Measurements from ENCODE around the gene COL23A1.
A peak's percentile ranks its signal among the peaks of the same experiment; 100 is the strongest.
"Not testable (repeated sequence)": the region's sequence is repeated elsewhere in the genome, so short reads cannot be mapped to it uniquely, and the experiment has no call there.

Gene COL23A1

DNA sequence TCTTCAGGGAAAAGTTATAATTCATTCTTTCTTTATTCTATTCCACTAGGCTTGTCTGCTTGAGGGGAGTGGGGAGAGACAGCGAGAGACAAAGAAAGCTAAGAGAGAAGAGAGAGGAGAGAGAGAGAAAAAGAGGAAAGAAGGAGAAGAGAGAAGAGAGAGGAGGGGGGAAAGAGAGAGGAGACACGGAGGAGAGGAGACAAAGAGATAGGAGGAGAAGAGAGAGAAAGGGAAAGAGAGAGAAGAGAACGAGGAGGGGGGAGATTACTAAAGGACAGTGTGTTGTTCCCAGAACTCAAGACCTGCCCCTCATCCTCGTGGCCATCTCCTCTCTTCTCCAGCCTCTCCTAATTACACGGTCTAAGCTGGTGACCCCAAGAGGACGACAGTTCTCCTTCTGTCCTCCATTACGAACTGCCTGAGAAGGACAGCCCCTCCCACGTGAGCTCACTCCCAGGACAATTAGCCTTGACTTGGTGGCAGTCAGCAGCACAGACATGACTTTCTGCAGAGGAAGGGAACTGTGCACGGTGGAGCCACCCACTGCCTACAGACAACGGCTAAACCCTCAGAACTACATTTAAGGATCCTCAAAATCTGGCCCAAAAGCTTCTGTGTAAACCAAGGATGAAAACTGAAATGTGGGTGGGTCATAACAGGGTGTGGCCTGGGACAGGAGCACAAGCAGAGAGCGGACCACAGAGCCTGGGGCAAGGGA, 99.1 kb downstream of the COL23A1 start:
- Histone ChIP-seq H3K27me3 (ENCODE audit: insufficient read depth, low read length, poor library complexity) (no peaks in the 10 kb centered on the region), H3K4me1 (ENCODE audit: control insufficient read depth, low read depth, low read length) (peaks cover 2% of the 10 kb centered on the region), H3K4me2 (ENCODE audit: low read length) (no peak overlapping the region), H3K4ac (ENCODE audit: low read depth, low read length) (no peak overlapping the region), H3K23ac (ENCODE audit: low read length) (no peak overlapping the region), H2BK15ac (replicated peaks; ENCODE audit: low read depth) (no peak overlapping the region), H3K79me1 (ENCODE audit: low read length) (no peaks in the 10 kb centered on the region), H3K9ac (ENCODE audit: low read length) (no peak overlapping the region), H4K5ac (ENCODE audit: low read length) (no peak overlapping the region), H2BK120ac (ENCODE audit: low read depth, low read length) (no peak overlapping the region), H3K18ac (ENCODE audit: low read length) (no peak overlapping the region), H4K8ac (ENCODE audit: low read depth, low read length) (no peak overlapping the region), H3K36me3 (ENCODE audit: control insufficient read depth, insufficient read depth, low read length) (no peaks in the 10 kb centered on the region), H2BK5ac (ENCODE audit: low read length) (no peak overlapping the region), H3K4me3 (ENCODE audit: low read length) (no peak overlapping the region), H3K56ac (ENCODE audit: low read length) (no peak overlapping the region), H3K79me2 (ENCODE audit: control insufficient read depth, insufficient read depth, low read length) (no peaks in the 10 kb centered on the region), H2AK5ac (ENCODE audit: low read length) (no peak overlapping the region), H3K27ac (ENCODE audit: low read depth, low read length) (no peak overlapping the region)
- no peak for DNase-seq
- WGBS (ENCODE audit: extremely low coverage, insufficient coverage, low lambda C conversion rate), result no CpG with 5 or more reads among the region's 11 CpGs

- H3K79me1 ChIP-seq (ENCODE audit: low read length), result no peaks in the 10 kb centered on the region
- H4K8ac ChIP-seq (ENCODE audit: low read depth, low read length), result no peak overlapping the region
- H3K23ac ChIP-seq (ENCODE audit: low read length), result no peak overlapping the region
- no peak overlapping the region for H2BK5ac ChIP-seq (ENCODE audit: low read length)
- no peak overlapping the region for H2AK5ac ChIP-seq (ENCODE audit: low read length)
- no CpG with 5 or more reads among the region's 12 CpGs for WGBS (ENCODE audit: extremely low coverage, insufficient coverage, low lambda C conversion rate)
- H3K4me3 ChIP-seq (ENCODE audit: low read length), result no peak overlapping the region
- no peak overlapping the region for H2BK120ac ChIP-seq (ENCODE audit: low read depth, low read length)
- H4K5ac ChIP-seq (ENCODE audit: low read length), result no peak overlapping the region
- no peak for DNase-seq
- H3K18ac ChIP-seq (ENCODE audit: low read length), result no peak overlapping the region
- H3K4me1 ChIP-seq (ENCODE audit: control insufficient read depth, low read depth, low read length), result peaks cover 2% of the 10 kb centered on the region
- H3K56ac ChIP-seq (ENCODE audit: low read length), result no peak overlapping the region
- H2BK15ac ChIP-seq (replicated peaks; ENCODE audit: low read depth), result no peak overlapping the region
- H3K9ac ChIP-seq (ENCODE audit: low read length), result no peak overlapping the region
- H3K79me2 ChIP-seq (ENCODE audit: control insufficient read depth, insufficient read depth, low read length), result no peaks in the 10 kb centered on the region
- no peaks in the 10 kb centered on the region for H3K27me3 ChIP-seq (ENCODE audit: insufficient read depth, low read length, poor library complexity)
- H3K27ac ChIP-seq (ENCODE audit: low read depth, low read length), result no peak overlapping the region
- no peak overlapping the region for H3K4me2 ChIP-seq (ENCODE audit: low read length)
- no peaks in the 10 kb centered on the region for H3K36me3 ChIP-seq (ENCODE audit: control insufficient read depth, insufficient read depth, low read length)
- no peak overlapping the region for H3K4ac ChIP-seq (ENCODE audit: low read depth, low read length)
These were observed 100.8 kb downstream of the COL23A1 start for GRCh38 chr5:178489271-178489976.

- DNase-seq, result no peak
- Histone ChIP-seq H2BK15ac (replicated peaks; ENCODE audit: low read depth) (no peak overlapping the region), H3K18ac (ENCODE audit: low read length) (no peak overlapping the region), H3K27ac (ENCODE audit: low read depth, low read length) (no peak overlapping the region), H3K56ac (ENCODE audit: low read length) (no peak overlapping the region), H3K36me3 (ENCODE audit: control insufficient read depth, insufficient read depth, low read length) (no peaks in the 10 kb centered on the region), H3K9ac (ENCODE audit: low read length) (no peak overlapping the region), H2BK120ac (ENCODE audit: low read depth, low read length) (no peak overlapping the region), H4K5ac (ENCODE audit: low read length) (no peak overlapping the region), H2AK5ac (ENCODE audit: low read length) (no peak overlapping the region), H3K4me2 (ENCODE audit: low read length) (no peak overlapping the region), H3K27me3 (ENCODE audit: insufficient read depth, low read length, poor library complexity) (no peaks in the 10 kb centered on the region), H3K4ac (ENCODE audit: low read depth, low read length) (no peak overlapping the region), H3K23ac (ENCODE audit: low read length) (no peak overlapping the region), H4K8ac (ENCODE audit: low read depth, low read length) (no peak overlapping the region), H3K4me3 (ENCODE audit: low read length) (no peak overlapping the region), H2BK5ac (ENCODE audit: low read length) (no peak overlapping the region), H3K79me1 (ENCODE audit: low read length) (no peaks in the 10 kb centered on the region), H3K4me1 (ENCODE audit: control insufficient read depth, low read depth, low read length) (peaks cover 2% of the 10 kb centered on the region), H3K79me2 (ENCODE audit: control insufficient read depth, insufficient read depth, low read length) (no peaks in the 10 kb centered on the region)
- whole genome bisulfite sequencing (ENCODE audit: extremely low coverage, insufficient coverage, low lambda C conversion rate), result no CpG with 5 or more reads among the region's 8 CpGs
These were observed 101.5 kb downstream of the COL23A1 start for GRCh38 chr5:178488696-178489095.

- Histone ChIP-seq H3K4me1 (ENCODE audit: control insufficient read depth, low read depth, low read length) (peaks cover 2% of the 10 kb centered on the region), H2BK5ac (ENCODE audit: low read length) (no peak overlapping the region), H3K27me3 (ENCODE audit: insufficient read depth, low read length, poor library complexity) (no peaks in the 10 kb centered on the region), H2BK15ac (replicated peaks; ENCODE audit: low read depth) (no peak overlapping the region), H3K9ac (ENCODE audit: low read length) (no peak overlapping the region), H3K36me3 (ENCODE audit: control insufficient read depth, insufficient read depth, low read length) (no peaks in the 10 kb centered on the region), H2BK120ac (ENCODE audit: low read depth, low read length) (no peak overlapping the region), H3K79me2 (ENCODE audit: control insufficient read depth, insufficient read depth, low read length) (no peaks in the 10 kb centered on the region), H3K4me3 (ENCODE audit: low read length) (no peak overlapping the region), H3K4ac (ENCODE audit: low read depth, low read length) (no peak overlapping the region), H3K4me2 (ENCODE audit: low read length) (no peak overlapping the region), H3K23ac (ENCODE audit: low read length) (no peak overlapping the region), H4K8ac (ENCODE audit: low read depth, low read length) (no peak overlapping the region), H3K56ac (ENCODE audit: low read length) (no peak overlapping the region), H3K18ac (ENCODE audit: low read length) (no peak overlapping the region), H4K5ac (ENCODE audit: low read length) (no peak overlapping the region), H2AK5ac (ENCODE audit: low read length) (no peak overlapping the region), H3K27ac (ENCODE audit: low read depth, low read length) (no peak overlapping the region), H3K79me1 (ENCODE audit: low read length) (no peaks in the 10 kb centered on the region)
- WGBS (ENCODE audit: extremely low coverage, insufficient coverage, low lambda C conversion rate), result no CpG with 5 or more reads among the region's 9 CpGs
- DNase-seq, result peak; percentile 24
These were observed 102.1 kb downstream of the COL23A1 start for GRCh38 chr5:178487911-178488600.

DNA sequence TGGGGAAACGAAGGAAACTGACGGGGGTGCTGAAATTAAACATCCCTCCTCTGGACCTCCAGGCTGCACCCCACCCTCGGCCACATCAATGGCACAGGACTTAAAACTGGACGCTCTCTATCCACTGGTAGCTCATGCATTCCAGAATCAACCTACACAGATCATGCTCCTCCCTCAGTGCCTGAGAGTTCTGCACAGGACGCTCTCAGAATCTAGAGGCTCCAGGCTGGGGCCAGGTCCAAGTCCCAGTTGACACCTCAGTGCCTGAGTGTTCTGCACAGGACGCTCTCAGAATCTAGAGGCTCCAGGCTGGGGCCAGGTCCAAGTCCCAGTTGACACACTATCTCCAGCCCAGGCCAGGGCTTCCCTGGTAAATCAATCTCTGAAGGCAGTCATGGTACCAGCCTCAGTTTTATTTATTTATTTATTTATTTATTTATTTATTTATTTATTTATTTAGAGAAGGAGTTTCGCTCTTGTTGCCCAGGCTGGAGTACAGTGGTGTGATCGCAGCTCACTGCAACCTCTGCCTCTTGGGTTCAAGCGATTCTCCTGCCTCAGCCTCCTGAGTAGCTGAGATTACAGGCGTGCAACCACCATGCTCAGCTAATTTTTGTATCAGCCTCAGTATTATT, 103.2 kb downstream of the COL23A1 start:
- H4K8ac ChIP-seq (ENCODE audit: low read depth, low read length); H3K4me3 ChIP-seq (ENCODE audit: low read length); H3K56ac ChIP-seq (ENCODE audit: low read length); H3K9ac ChIP-seq (ENCODE audit: low read length); H2AK5ac ChIP-seq (ENCODE audit: low read length); H4K5ac ChIP-seq (ENCODE audit: low read length); H3K4me1 ChIP-seq (ENCODE audit: control insufficient read depth, low read depth, low read length); H3K27ac ChIP-seq (ENCODE audit: low read depth, low read length); H3K27me3 ChIP-seq (ENCODE audit: insufficient read depth, low read length, poor library complexity); H3K36me3 ChIP-seq (ENCODE audit: control insufficient read depth, insufficient read depth, low read length); H3K18ac ChIP-seq (ENCODE audit: low read length); H3K4ac ChIP-seq (ENCODE audit: low read depth, low read length); H2BK120ac ChIP-seq (ENCODE audit: low read depth, low read length); H3K79me1 ChIP-seq (ENCODE audit: low read length); H2BK15ac ChIP-seq (replicated peaks; ENCODE audit: low read depth); DNase-seq; H3K23ac ChIP-seq (ENCODE audit: low read length); H3K79me2 ChIP-seq (ENCODE audit: control insufficient read depth, insufficient read depth, low read length); H3K4me2 ChIP-seq (ENCODE audit: low read length); H2BK5ac ChIP-seq (ENCODE audit: low read length): not testable (repeated sequence)
- WGBS (ENCODE audit: extremely low coverage, insufficient coverage, low lambda C conversion rate), result no CpG with 5 or more reads among the region's 10 CpGs

Measured in mesendoderm (in vitro differentiated cells).